Pancreas (tissue), 10 donors: ENCODE data around the gene ROBO1. TPM values are rescaled to one million over a fixed set of nuclear protein-coding genes. Genes with fewer than 3 reads are reported as not detected.

Experiments used
- ATAC-seq, 4 donors: fragments of 200-7000 bp; cut with Tn5 transposase; one replicate each; pipeline versions ENCODE4 v1.8.0 to v1.9.1; 2020; ENCODE audit warnings: mild to moderate bottlenecking in 4 of 4, moderate library complexity in 4 of 4
- DNase-seq, 6 donors: peaks; one replicate each; pipeline ENCODE4 v3.0.0-alpha.2; 2020
- FAIRE-seq: peaks from 2 replicates; lab custom pipeline; 2012; peaks lifted over from hg19 to GRCh38; lab: Jason Lieb, UNC
- H3K27ac ChIP-seq, 4 donors: fragments of 200-600 bp; sonication (generic); 1 replicate in 3 of 4; 2 replicates in 1 of 4; pipeline versions ENCODE4 v1.5.0 to v1.8.0; 2020
- H3K27me3 ChIP-seq, 4 donors: fragments of 200-600 bp; one replicate each; pipeline ENCODE4 v1.8.0; 2021
- H3K36me3 ChIP-seq, 3 donors: fragments of 200-600 bp; sonication (generic) in 1 of 3; one replicate each; pipeline versions ENCODE4 v1.5.0 to v1.8.0; 2020 to 2021
- H3K4me1 ChIP-seq, 3 donors: fragments of 200-600 bp; one replicate each; pipeline ENCODE4 v1.8.0; 2021
- H3K4me3 ChIP-seq, 4 donors: fragments of 200-600 bp; sonication (generic) in 2 of 4; one replicate each; pipeline versions ENCODE4 v1.5.0 to v1.8.0; 2020 to 2021
- H3K9me3 ChIP-seq, 4 donors: fragments of 200-600 bp; one replicate each; pipeline ENCODE4 v1.8.0; 2021
- CTCF ChIP-seq, 4 donors: fragments of 200-600 bp; sonication (generic) in 3 of 4; IDR thresholded peaks; one replicate each; pipeline versions ENCODE4 v1.5.0 to v1.8.0; 2021; ENCODE audit warnings: antibody characterized with exemption in 4 of 4
- WGBS, 2 donors: extraction: QIAGEN DNeasy Blood & Tissue Kit; methylation state at CpG; one replicate each; pipeline ENCODE4 v1.1.7; 2013; 5-methylcytosine and 5-hydroxymethylcytosine counted together
- intact Hi-C, 3 donors: fragments of 100-400 bp; cut with DNase I; formaldehyde crosslinking; loops; one replicate each; pipeline versions ENCODE4 v1.11.1 to v1.14.2; 2022
- polyA plus RNA-seq, 2 donors: library from polyadenylated mRNA; stranded (reverse); fragments of 200-250 nt; gene quantifications; one replicate each; pipeline ENCODE4 v1.2.3, GENCODE V29; 2013
- total RNA-seq, 6 donors: library from RNA; stranded (reverse); fragmentation: NEBNext Ultra II Directional in 4 of 6; extraction: Animal tissue kit (Norgen Biotek cat#: 25700) in 4 of 6; gene quantifications; one replicate each; pipeline versions ENCODE4 v1.2.1 to v1.2.4, GENCODE V29; 2021 to 2023
- donor health status: healthy with polysubstance abuse.
- donor health status: DM: no; HTN: no; CAD: no; lungs with moderate emphysema.
- donor health status: DM: no; HTN: no; CAD: no.
- donor health status: control.
- donor health status: control.
- donor health status: Bipolar disorder and iron deficiency.
- donor health status: DM: yes; HTN: yes; CAD: no.
- donor health status: DM: no; HTN: no; CAD: no.
- donor health status: DM: no; HTN: no; CAD: no.
- donor health status: DM: yes; HTN: yes; CAD: no.

Gene ROBO1
- total and polyA plus RNA-seq, 8 donors, result 0.51 to 8.5 (median 2.8) TPM

DNA sequence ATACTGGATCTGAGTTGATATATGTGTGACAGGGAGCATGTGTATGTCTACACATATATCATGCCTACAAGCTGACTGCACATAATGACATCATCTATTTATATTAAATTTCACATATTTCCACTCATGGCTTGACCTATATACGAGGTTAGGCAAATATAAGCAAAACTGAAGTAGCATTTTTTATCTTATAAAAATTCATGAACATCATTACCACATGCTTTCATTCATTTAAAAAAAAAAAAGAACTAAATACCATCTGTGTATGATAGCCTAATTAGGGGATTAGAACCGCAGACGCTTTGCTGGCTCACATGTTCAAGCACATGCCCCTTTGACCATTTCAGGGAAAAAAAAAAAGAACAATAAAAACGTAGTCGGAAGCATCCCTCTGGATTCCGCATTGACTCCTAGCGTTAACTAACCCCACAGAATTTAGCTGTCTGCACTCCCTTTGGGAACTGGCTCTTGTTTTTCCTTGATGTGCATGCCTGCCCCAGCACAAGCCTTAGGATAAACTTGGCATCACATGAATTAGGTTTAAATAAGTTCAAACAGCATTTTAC lies 888.4 kb downstream of the ROBO1 start:
- FAIRE-seq (no peak), DNase-seq (no peak), ATAC-seq (no peak)
- no peak for TF ChIP-seq CTCF (IDR thresholded peaks at IDR 0.05)
- no peaks in the 10 kb centered on the region for H3K27me3 ChIP-seq
- no peaks in the 10 kb centered on the region for H3K4me1 ChIP-seq
- no peak overlapping the region for H3K4me3 ChIP-seq
- intact Hi-C loops, result no loop called here
- no peaks in the 10 kb centered on the region for H3K9me3 ChIP-seq
- WGBS, 2 donors, result 72 to 77% methylated on average over 7 of the region's 7 CpGs
- H3K27ac ChIP-seq, result no peak overlapping the region
- H3K36me3 ChIP-seq, result no peaks in the 10 kb centered on the region

DNA sequence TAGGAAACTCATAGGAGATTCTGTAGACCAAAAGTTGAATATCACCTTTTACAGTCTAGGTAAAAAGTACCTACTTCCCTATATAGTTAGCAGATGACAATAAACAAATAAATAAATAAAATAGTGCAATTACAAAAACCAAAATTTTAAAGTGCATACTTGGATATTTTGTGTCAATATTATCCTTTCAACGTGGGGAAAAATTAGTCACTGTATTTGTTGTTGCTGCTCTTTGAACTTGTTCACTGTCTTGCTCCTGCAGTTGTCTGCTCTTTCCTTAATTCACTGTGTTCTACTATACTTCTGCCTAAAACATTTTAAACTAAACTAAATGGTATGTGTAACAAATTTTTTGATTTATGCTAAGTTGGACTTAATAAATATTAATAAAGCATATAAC lies 889.0 kb downstream of the ROBO1 start:
- intact Hi-C loops, result no loop called here
- 14 to 16% methylated on average over 1 of the region's 1 CpG for WGBS, 2 donors
- Histone ChIP-seq H3K4me1 (no peaks in the 10 kb centered on the region), H3K4me3 (no peak overlapping the region), H3K36me3 (no peaks in the 10 kb centered on the region), H3K27ac (no peak overlapping the region), H3K27me3 (no peaks in the 10 kb centered on the region), H3K9me3 (no peaks in the 10 kb centered on the region)
- no peak for DNase-seq
- FAIRE-seq, result no peak
- ATAC-seq, result no peak
- TF ChIP-seq CTCF (IDR thresholded peaks at IDR 0.05), result no peak

DNA sequence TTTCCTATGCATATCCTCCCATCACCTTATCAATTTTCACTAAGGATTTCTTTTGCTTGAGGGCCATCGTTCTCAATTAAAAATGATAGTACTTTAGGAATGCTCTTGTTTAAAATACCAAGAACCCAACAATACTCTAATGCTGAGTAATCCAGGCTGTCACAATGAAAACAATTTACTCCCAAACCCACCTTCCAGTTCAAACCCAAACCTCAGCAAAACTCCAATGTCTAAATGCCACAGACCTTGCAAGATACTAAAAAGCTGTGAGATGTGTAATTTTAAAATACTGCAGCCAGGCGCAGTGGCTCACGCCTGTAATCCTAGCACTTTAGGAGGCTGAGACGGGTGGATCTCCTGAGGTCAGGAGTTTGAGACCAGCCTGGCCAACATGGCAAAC lies 889.8 kb downstream of the ROBO1 start:
- H3K27ac ChIP-seq, result no peak overlapping the region
- no peak for ATAC-seq
- no peak overlapping the region for H3K4me3 ChIP-seq
- intact Hi-C loops, result no loop called here
- no peaks in the 10 kb centered on the region for H3K36me3 ChIP-seq
- 74 to 83% methylated on average over 4 of the region's 4 CpGs for WGBS, 2 donors
- no peak for FAIRE-seq
- no peak for TF ChIP-seq CTCF (IDR thresholded peaks at IDR 0.05)
- no peaks in the 10 kb centered on the region for H3K4me1 ChIP-seq
- DNase-seq, result no peak
- no peaks in the 10 kb centered on the region for H3K9me3 ChIP-seq
- H3K27me3 ChIP-seq, result no peaks in the 10 kb centered on the region

- Histone ChIP-seq H3K27ac (no peak overlapping the region), H3K27me3 (no peaks in the 10 kb centered on the region), H3K4me1 (no peaks in the 10 kb centered on the region), H3K9me3 (no peaks in the 10 kb centered on the region), H3K36me3 (no peaks in the 10 kb centered on the region), H3K4me3 (no peak overlapping the region)
- ATAC-seq (no peak), DNase-seq (no peak), FAIRE-seq (no peak)
- TF ChIP-seq CTCF (IDR thresholded peaks at IDR 0.05), result no peak
- intact Hi-C loops, result no loop called here
Observed at GRCh38 chr3:78875851-78876250, 891.9 kb downstream of the ROBO1 start.

GRCh38 chr3:78875436-78875835 lies 892.4 kb downstream of the ROBO1 start:
- Histone ChIP-seq H3K9me3 (no peaks in the 10 kb centered on the region), H3K4me3 (no peak overlapping the region), H3K27ac (no peak overlapping the region), H3K4me1 (no peaks in the 10 kb centered on the region), H3K27me3 (no peaks in the 10 kb centered on the region), H3K36me3 (no peaks in the 10 kb centered on the region)
- ATAC-seq (no peak), FAIRE-seq (no peak), DNase-seq (no peak)
- WGBS, 2 donors, result 11 to 18% methylated on average over 4 of the region's 4 CpGs
- TF ChIP-seq CTCF (IDR thresholded peaks at IDR 0.05), result no peak
- intact Hi-C loops, result no loop called here
